Fibroblast of lung (primary cell): ENCODE data around the gene SORT1.

Source experiments
- EZH2 ChIP-seq: IDR thresholded peaks from 2 replicates; pipeline ENCODE4 v1.5.1; 2012; ENCODE audit warnings: low read length, control low read depth, mild to moderate bottlenecking; ENCODE audit errors: missing control alignments
- TF ChIP-seq, protein P1 (sequence below), 2 donors: IDR thresholded peaks in 1 of 2; conservative IDR thresholded peaks in 1 of 2; 1 replicate in 1 of 2; 2 replicates in 1 of 2; pipeline ENCODE4 v1.5.1; 2011 to 2012; ENCODE audit warnings: low read length in 2 of 2, control low read depth in 1 of 2, inconsistent platforms in 1 of 2, low read depth in 1 of 2, mild to moderate bottlenecking in 1 of 2

DNA sequence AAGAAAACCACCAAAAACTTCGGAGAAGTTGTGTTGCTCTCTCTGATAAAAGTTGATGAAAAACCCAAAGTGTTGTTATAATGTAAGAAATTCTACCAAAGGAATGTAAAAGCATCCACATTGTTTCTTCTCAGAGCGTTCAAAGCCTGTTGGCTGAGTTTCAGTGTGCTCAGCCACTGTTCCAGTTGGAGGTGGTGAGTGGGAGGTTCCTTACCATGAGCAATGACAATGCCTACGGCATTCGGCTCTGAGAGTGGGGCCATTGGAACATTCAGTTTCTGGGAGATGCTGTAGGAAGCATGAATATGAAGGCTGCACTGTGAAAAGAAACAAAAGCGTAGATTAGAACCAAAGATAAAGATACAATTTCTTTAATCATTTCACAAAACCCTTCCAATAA is 70.4 kb downstream of the SORT1 start:
- TF ChIP-seq, protein P1, sequence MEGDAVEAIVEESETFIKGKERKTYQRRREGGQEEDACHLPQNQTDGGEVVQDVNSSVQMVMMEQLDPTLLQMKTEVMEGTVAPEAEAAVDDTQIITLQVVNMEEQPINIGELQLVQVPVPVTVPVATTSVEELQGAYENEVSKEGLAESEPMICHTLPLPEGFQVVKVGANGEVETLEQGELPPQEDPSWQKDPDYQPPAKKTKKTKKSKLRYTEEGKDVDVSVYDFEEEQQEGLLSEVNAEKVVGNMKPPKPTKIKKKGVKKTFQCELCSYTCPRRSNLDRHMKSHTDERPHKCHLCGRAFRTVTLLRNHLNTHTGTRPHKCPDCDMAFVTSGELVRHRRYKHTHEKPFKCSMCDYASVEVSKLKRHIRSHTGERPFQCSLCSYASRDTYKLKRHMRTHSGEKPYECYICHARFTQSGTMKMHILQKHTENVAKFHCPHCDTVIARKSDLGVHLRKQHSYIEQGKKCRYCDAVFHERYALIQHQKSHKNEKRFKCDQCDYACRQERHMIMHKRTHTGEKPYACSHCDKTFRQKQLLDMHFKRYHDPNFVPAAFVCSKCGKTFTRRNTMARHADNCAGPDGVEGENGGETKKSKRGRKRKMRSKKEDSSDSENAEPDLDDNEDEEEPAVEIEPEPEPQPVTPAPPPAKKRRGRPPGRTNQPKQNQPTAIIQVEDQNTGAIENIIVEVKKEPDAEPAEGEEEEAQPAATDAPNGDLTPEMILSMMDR (conservative IDR thresholded peaks at IDR 0.05 in 1 of 2, IDR thresholded peaks at IDR 0.05 in 1 of 2; ENCODE audit: low read depth in 1 of 2, low read length in 2 of 2) = no peak
- TF ChIP-seq EZH2 = no peak
